Suprapubic skin (tissue), 3 donors: ENCODE results near the gene FNBP1L.

ENCODE experiments used
- CTCF ChIP-seq, 2 donors: fragments of 200-600 bp in 1 of 2; fragments of 450-650 bp in 1 of 2; sonication (generic) in 1 of 2; IDR thresholded peaks; one replicate each; pipeline ENCODE4 v1.5.1; 2016 to 2019; ENCODE audit warnings: antibody characterized with exemption in 2 of 2, mild to moderate bottlenecking in 1 of 2, moderate library complexity in 1 of 2
- POLR2AphosphoS5 ChIP-seq, 3 donors: sonication (generic); formaldehyde crosslinking; IDR thresholded peaks; one replicate each; pipeline ENCODE4 v1.6.1; 2017; ENCODE audit warnings: antibody characterized with exemption in 3 of 3

DNA sequence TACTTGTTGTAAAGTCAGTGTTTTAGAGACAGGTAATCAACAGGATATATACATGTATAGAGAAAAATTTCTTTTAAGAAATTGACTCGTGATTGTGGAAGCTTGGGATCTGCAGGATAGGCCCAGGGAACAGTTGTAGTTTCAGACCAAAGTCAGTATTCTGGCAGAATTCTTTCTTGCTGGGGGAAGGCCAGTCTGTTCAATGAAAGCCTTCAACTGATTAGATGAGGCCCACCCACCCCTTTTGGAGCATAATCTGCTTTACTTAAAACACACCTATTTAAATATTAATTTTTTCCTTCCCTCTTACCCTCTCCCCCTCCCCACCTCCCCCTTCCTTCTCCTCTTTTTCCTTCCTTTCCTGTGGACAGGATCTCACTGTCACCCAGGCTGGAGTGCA, 48.0 kb downstream of the FNBP1L start:
- TF ChIP-seq CTCF (IDR thresholded peaks at IDR 0.05) (no peak), POLR2AphosphoS5 (IDR thresholded peaks at IDR 0.05) (no peak)
